HL-60 (cell line): ENCODE data around the gene DMBT1.

Experiments used
- CTCF ChIP-seq: IDR thresholded peaks from one replicate; pipeline ENCODE4 v1.5.1; 2011; ENCODE audit warnings: low read length, control low read depth, inconsistent platforms; ENCODE audit not compliant: insufficient read depth
- GABPA ChIP-seq: IDR thresholded peaks from 2 replicates; pipeline ENCODE4 v1.6.1; 2012; ENCODE audit warnings: low read depth
- POLR2AphosphoS5 ChIP-seq: IDR thresholded peaks from 2 replicates; pipeline ENCODE4 v1.6.1; 2012; ENCODE audit warnings: low read depth
- SPI1 ChIP-seq: IDR thresholded peaks from 2 replicates; pipeline ENCODE4 v1.6.1; 2012; ENCODE audit warnings: low read depth, mild to moderate bottlenecking, borderline replicate concordance
- TF ChIP-seq, protein P1 (sequence below): IDR thresholded peaks from 2 replicates; pipeline ENCODE4 v1.6.1; 2012; ENCODE audit warnings: low read depth; ENCODE audit not compliant: insufficient replicate concordance

DNA sequence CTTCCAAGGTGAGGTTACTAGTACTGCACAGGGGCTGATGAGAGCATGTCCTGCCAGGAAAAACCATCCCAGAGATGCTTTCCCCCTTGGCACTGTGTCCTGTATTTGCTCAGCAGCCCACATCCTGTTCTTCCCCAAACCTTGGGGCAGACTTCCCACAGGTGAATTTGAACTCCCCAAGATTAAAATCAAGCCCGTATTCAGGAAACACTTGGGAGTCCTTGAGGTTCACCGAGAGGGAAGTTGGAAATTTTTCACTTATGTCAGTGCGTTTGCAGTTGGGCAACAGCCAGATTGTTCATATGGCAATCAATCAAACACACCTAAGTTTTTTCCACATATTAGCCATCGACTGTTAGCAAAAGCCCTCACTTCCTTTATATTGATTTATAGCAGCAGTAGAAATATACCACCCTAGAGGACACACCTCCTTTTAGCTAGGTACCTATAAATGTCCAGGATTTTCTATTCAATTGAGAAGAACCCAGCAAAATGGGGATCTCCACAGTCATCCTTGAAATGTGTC, at the start of gene DMBT1:
- TF ChIP-seq GABPA (no peak), CTCF (no peak), POLR2AphosphoS5 (no peak), SPI1 (no peak)
- TF ChIP-seq, protein P1, sequence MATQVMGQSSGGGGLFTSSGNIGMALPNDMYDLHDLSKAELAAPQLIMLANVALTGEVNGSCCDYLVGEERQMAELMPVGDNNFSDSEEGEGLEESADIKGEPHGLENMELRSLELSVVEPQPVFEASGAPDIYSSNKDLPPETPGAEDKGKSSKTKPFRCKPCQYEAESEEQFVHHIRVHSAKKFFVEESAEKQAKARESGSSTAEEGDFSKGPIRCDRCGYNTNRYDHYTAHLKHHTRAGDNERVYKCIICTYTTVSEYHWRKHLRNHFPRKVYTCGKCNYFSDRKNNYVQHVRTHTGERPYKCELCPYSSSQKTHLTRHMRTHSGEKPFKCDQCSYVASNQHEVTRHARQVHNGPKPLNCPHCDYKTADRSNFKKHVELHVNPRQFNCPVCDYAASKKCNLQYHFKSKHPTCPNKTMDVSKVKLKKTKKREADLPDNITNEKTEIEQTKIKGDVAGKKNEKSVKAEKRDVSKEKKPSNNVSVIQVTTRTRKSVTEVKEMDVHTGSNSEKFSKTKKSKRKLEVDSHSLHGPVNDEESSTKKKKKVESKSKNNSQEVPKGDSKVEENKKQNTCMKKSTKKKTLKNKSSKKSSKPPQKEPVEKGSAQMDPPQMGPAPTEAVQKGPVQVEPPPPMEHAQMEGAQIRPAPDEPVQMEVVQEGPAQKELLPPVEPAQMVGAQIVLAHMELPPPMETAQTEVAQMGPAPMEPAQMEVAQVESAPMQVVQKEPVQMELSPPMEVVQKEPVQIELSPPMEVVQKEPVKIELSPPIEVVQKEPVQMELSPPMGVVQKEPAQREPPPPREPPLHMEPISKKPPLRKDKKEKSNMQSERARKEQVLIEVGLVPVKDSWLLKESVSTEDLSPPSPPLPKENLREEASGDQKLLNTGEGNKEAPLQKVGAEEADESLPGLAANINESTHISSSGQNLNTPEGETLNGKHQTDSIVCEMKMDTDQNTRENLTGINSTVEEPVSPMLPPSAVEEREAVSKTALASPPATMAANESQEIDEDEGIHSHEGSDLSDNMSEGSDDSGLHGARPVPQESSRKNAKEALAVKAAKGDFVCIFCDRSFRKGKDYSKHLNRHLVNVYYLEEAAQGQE, result no peak
